ENCODE measurements around the gene ANKRD11.

Gene ANKRD11

GRCh38 chr16:89352091-89352681 is 138.2 kb downstream of the ANKRD11 start:
- DNase-seq (ENCODE audit: low read depth in 3 of 3, low spot score in 1 of 3): no peak

- no peak for DNase-seq (ENCODE audit: low read depth in 3 of 3, low spot score in 1 of 3)
Measured at GRCh38 chr16:89351645-89352044, 138.7 kb downstream of the ANKRD11 start.

GRCh38 chr16:89350701-89351380 is 139.5 kb downstream of the ANKRD11 start:
- DNase-seq (ENCODE audit: low read depth in 3 of 3, low spot score in 1 of 3): no peak

- DNase-seq (ENCODE audit: low read depth in 3 of 3, low spot score in 1 of 3): no peak
Measured at GRCh38 chr16:89349947-89350633, 140.3 kb downstream of the ANKRD11 start.

DNA sequence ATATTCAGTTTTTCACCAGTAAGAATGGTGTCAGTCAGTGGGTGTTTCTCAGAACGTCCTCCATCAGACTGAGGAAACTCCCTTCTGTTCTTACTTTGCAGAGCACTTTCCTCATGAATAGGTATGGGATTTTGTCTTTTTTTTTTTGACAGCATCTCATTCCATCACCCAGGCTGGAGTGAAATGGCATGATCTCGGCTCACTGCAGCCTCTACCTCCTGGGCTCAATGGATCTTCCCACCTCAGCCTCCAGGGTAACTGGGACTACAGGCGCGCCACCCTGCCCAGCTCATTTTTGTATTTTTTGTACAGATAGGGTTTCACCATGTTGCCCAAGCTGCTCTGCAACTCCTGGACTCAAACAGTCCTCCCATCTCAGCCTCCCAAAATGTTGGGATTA is 142.6 kb downstream of the ANKRD11 start:
- no peak for DNase-seq (ENCODE audit: low read depth in 3 of 3, low spot score in 1 of 3)

DNA sequence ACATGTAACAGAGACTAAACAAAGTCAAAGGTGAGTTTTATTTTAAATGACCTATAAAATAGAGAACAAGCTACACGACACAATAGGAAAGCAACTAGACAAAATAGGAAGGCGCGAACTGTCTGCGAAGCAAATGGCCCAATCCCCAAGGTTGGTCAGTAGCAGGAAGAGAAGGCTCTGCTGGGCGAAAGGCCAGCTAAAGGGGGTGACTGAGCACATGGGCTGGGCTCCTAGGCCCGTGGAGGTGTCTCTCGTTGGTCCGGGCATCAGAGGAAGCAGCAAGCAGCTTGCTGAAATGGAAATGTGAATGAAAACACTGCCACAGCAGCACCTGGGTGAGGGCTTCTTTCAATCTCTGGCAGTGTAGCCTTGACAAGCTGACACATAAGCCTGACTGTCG is 143.5 kb downstream of the ANKRD11 start:
- no peak for DNase-seq (ENCODE audit: low read depth in 3 of 3, low spot score in 1 of 3)

GRCh38 chr16:89345642-89346150 is 144.7 kb downstream of the ANKRD11 start:
- no peak for DNase-seq (ENCODE audit: low read depth in 3 of 3, low spot score in 1 of 3)

DNA sequence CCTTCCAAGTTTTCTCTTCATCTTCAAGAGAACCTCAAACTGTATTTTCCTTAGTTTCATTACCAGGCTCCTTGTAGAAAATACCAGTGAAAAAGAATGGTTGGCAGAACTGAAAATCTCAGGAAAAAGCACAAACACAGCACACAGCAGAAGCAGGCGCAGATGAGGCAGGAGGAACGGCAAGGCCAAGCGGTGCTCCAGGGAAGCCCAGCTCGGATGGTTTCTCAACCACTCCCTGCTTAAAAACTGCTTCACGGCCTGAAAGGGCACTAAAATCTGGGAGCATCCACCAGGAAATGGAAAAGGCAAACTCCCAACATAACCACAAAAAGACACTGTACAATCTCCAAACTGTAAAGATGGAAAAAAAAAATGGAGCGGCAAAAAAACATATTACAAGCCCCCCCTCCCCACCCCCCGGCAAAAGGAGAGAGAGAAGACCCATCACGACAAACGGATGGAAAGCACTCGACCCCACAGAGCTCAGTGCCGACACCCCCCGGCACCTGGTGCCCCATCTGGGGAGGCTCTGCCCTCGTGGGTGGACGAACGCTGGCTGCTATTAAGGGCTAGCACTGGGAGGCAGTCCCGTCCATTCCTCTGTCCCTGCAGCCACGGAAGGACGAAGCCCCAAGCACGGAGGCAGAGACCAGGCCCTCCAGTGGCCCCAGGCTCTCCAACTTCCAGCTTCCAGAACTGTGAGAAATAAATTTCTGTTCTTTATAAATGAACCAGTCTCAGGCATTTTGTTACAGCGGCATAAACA is 145.3 kb downstream of the ANKRD11 start:
- DNase-seq (ENCODE audit: low read depth in 3 of 3, low spot score in 1 of 3): no peak

DNA sequence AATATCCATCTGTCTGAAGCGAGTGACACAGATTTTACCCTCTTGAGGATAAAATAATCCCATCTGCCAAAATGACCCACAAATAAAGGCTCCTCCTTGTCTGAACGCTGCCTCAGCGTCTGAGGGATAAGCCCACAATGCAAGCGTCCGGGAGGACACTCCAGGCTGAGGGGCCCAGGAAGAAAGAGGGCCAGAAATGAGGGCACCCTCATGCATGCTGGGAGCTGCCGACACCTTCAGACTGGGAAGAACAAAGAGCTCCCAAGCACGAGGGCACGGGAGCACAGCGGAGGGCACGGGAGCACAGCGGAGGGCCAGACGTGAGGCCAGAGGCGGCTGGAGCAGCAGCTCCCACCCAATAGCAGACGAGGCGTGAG is 145.9 kb downstream of the ANKRD11 start:
- DNase-seq (ENCODE audit: low read depth in 3 of 3, low spot score in 1 of 3): no peak

GRCh38 chr16:89343501-89344457 is 146.6 kb downstream of the ANKRD11 start:
- DNase-seq (ENCODE audit: low read depth in 3 of 3, low spot score in 1 of 3): no peak

DNA sequence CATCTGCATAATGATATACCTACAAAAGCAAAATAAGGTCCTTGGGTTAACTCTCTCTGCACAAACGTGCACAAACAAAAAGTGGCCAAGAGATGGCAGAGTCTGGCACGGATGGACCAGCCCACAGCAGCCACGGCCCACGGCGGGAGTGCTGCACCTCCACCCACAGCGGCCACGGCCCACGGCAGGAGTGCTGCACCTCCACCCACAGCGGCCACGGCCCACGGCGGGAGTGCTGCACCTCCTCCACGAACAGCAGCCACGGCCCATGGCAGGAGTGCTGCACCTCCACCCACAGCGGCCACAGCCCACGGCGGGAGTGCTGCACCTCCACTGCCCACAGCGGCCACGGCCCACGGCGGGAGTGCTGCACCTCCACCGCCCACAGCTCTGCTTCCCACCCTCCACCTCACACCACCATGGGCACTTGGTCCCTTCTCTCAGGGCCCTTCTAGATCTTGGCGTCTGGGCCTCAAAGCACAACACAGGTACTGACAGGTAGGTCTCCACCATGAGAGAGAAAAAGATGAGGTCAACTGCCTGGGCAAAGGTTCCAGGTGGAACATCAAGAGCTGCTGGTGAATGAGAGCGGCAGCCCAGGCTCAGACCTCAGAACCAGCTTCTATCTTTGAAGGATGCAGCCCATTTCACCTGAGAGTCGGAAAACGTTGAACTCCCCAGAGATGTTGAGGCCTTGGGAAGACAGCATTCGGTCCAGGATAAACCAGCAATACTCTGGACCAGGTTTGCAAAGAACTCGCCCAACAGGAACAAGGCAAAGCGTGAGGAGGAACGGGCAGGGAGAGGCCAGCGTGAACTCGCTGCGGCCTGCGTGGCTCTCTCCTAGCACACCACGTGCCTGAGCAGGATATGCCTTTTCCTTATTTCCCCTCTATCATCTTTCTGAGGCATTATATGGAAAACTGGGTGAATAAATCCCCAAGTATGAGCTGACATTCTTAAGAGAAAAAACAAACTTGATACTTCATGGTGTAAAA is 148.4 kb downstream of the ANKRD11 start:
- no peak for DNase-seq (ENCODE audit: low read depth in 3 of 3, low spot score in 1 of 3)

- no peak for DNase-seq (ENCODE audit: low read depth in 3 of 3, low spot score in 1 of 3)
Measured at GRCh38 chr16:89341279-89341678, 149.1 kb downstream of the ANKRD11 start.

DNA sequence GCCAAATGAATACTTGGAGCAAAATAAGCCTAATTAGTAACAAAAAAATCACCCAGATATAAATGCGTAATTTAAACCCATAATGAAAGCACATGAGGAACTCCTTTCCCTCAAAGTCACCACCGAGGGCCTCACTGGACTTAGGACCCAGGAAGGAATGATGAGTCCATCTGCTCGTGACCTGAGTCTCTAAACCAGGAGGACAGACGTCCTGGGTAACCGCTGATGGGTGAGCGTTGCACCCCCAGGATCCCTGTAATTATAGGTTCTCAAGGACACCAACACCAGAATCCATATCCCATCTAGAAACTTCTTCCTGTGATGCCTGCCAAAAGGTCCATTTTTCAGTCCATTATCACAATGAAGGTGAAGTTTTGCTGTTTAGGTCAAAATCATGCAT is 151.5 kb downstream of the ANKRD11 start:
- no peak for DNase-seq (ENCODE audit: low read depth in 3 of 3, low spot score in 1 of 3)

- DNase-seq (ENCODE audit: low read depth in 3 of 3, low spot score in 1 of 3): no peak
Measured at GRCh38 chr16:89337965-89338364, 152.4 kb downstream of the ANKRD11 start.

DNA sequence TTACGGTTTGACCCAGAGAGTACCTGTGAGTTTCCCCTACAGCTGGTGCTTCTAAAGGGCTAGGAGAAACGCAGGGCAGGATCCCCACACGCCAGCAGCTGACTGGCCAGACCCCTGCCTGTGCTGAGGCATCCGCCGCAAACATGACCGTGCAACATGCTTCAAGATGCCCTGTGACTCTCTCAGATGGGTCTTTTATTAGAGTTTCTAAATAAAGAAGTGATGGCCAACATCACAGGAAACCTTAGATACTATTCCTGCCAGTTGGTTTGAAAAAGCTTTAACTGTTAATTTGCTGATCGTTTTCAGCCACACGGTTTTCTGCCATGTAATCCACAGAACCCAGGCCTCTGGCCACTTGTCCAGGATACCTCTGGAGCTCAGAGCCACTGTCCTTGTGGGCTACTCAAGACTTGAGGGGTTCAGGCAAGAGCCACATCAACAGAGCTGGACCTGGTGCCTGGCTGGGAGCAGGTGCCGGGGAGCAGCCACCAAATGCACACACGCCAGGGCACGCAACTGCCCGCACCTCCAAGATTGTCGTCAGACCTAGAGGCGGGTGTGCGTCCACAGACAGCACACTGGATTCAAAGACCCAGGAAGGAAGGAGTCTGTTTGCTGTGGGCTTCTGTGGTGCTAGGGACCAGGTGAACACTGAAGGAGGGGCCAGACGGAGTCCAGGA is 154.4 kb downstream of the ANKRD11 start:
- no peak for DNase-seq (ENCODE audit: low read depth in 3 of 3, low spot score in 1 of 3)

DNA sequence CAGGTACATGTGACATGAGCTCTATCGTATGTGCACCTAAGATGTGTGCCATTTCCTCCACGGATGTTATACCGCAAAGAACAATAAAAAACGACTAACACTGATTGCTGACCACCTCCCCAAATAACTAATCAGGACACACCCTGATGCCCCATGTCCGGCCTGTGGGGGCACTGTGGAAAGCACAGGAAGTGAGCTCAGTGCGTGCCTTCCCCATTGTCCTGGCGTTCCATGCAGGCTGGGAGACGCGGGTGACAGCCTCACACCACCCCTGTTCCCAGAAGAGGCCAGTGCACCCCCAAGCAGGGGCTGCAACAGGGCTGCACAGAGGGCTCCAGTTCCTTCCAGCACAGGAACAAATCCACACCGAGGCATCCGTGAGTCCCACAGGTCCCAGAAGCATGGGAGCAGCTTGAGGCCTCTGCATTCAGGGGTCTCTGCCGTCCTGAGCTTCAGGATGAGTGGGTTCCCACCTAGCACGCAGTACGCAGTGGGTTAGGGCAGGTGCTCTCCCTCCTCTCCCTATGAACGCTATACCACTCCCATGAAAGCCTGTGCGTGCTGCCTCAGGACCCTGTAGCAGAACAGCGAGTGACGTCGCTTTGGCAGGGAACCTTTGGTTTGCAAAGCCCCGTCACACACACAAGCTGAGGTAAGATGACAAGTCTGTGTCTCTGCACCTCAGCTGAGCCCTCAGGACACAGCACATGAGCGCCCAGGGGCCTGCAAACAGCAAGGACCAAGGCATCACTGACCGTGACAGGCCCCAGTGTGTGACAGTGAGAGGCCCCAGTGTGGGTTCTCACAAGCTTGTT is 155.2 kb downstream of the ANKRD11 start:
- DNase-seq (ENCODE audit: low read depth in 3 of 3, low spot score in 1 of 3): no peak

- DNase-seq (ENCODE audit: low read depth in 3 of 3, low spot score in 1 of 3): no peak
Measured at GRCh38 chr16:89334461-89334860, 155.9 kb downstream of the ANKRD11 start.

DNA sequence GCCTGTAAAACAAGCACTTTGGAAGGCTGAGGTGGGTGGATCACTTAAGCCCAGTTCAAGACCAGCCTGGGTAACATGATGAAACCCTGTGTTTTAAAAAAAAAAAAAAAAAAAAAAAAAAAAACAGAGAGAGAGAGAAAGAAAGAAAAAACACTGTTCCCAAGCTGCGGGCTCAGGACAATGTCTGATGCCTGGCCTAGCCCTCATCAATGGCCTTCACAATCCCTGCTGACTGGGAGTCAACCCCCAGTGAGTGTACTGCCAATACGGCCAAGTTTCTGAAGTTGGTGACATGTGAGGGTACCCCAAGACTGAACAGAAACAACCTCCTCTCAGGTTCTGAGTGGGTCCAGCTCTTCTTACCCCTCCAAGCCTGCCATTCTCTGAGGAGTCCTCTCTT is 156.3 kb downstream of the ANKRD11 start:
- DNase-seq (ENCODE audit: low read depth in 3 of 3, low spot score in 1 of 3): no peak

All from stimulated activated CD4-positive, alpha-beta T cell treated with anti-CD3 and anti-CD28 coated beads, TNF-alpha, amount 100 ng/mL, for 1 hour (primary cell).